ENCODE measurements around the gene TNFRSF4.

DNA sequence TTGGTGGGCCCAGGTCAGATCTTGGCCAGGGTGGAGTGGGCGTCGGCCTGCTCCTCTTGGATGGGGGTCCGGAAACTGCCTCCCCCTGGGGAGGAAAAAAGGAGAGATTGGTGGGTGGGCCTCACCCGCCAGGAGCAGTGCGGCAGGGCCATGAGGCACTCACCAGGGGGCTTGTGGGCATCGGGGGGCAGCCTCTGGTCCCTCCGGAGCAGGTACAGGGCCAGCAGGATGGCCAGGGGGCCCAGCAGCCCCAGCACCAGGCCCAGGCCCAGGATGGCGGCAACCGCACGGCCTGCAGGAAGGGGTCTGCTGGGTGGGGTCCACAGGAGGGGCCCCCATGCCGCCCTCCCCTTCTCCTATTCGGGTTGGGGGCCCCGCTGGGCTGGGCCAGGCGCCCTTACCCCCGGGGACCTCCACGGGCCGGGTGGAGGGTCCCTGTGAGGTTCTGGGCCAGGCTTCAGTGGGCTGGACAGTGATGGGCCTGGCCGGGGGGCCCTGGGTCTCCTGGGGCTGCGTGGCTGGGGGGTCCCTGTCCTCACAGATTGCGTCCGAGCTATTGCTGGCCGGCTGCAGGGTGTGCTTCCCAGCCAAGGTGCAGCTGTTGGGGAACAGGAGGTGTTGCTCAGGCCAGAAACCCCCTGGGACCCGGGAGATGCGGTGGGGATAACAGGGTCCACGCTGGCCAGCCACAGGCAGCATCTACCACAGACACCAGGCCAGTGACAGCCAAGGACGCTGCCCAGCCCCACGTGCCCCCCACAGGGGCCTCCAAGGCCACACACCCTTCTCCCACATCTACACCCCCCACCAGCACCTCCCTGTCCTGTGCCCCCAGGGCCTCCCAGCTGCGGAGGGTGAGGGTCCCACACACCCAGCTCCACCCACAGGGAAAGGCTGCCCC, 2.2 kb downstream of the TNFRSF4 start:
- TF ChIP-seq, protein P1, sequence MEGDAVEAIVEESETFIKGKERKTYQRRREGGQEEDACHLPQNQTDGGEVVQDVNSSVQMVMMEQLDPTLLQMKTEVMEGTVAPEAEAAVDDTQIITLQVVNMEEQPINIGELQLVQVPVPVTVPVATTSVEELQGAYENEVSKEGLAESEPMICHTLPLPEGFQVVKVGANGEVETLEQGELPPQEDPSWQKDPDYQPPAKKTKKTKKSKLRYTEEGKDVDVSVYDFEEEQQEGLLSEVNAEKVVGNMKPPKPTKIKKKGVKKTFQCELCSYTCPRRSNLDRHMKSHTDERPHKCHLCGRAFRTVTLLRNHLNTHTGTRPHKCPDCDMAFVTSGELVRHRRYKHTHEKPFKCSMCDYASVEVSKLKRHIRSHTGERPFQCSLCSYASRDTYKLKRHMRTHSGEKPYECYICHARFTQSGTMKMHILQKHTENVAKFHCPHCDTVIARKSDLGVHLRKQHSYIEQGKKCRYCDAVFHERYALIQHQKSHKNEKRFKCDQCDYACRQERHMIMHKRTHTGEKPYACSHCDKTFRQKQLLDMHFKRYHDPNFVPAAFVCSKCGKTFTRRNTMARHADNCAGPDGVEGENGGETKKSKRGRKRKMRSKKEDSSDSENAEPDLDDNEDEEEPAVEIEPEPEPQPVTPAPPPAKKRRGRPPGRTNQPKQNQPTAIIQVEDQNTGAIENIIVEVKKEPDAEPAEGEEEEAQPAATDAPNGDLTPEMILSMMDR (IDR thresholded peaks at IDR 0.05): no peak
- TF ChIP-seq POLR2AphosphoS5 (IDR thresholded peaks at IDR 0.05; ENCODE audit: low read depth, low read length) (no peak), REST (IDR thresholded peaks at IDR 0.05; ENCODE audit: insufficient read depth in 1 of 2, low read depth in 2 of 2, low read length in 1 of 2) (no peak), SIN3A (IDR thresholded peaks at IDR 0.05; ENCODE audit: borderline replicate concordance, insufficient read depth, low read depth, low read length) (no peak)

Data from Panc1 (cell line).